ENCODE data around the gene SETD4. TPM values are rescaled to one million over a fixed set of nuclear protein-coding genes. Genes with fewer than 3 reads are reported as not detected.

SETD4 gene
- total RNA-seq, 8 experiments from 2014 or later, result 12.8 to 28.1 (median 20.5) TPM

- Histone ChIP-seq H3K4me3 (no peak overlapping the region), H3K27ac (no peak overlapping the region), H3K4me1 (replicated peaks in 1 of 2) (no peaks in the 10 kb centered on the region)
- ATAC-seq (replicated peaks in 6 of 8), result no peak
- 23 to 79% (median 70%) methylated on average over 1 to 3 of the region's 3 CpGs; no CpG with 5 or more reads in 3 of the 10 experiments for WGBS, 10 experiments
- in situ Hi-C loops (cut with MboI; ENCODE audit: low pct_unique_long_range_greater_than_20kb in 2 of 9, low sequenced_read_pairs in 9 of 9, unreplicated experiment in 9 of 9), result no loop called here
These were observed 12.9 kb upstream of the SETD4 start for GRCh38 chr21:36073181-36073580.

GRCh38 chr21:36072453-36073162 is 12.3 kb upstream of the SETD4 start:
- Histone ChIP-seq H3K27ac (no peak overlapping the region), H3K4me1 (replicated peaks in 1 of 2) (no peaks in the 10 kb centered on the region), H3K4me3 (no peak overlapping the region)
- no peak for ATAC-seq (replicated peaks in 6 of 8)
- WGBS, 10 experiments, result 90 to 100% (median 98%) methylated on average over 1 to 7 of the region's 12 CpGs; no CpG with 5 or more reads in 2 of the 10 experiments
- in situ Hi-C loops (cut with MboI; ENCODE audit: low pct_unique_long_range_greater_than_20kb in 2 of 9, low sequenced_read_pairs in 9 of 9, unreplicated experiment in 9 of 9), result no loop called here

GRCh38 chr21:36070999-36071398 is 10.7 kb upstream of the SETD4 start:
- in situ Hi-C loops (cut with MboI; ENCODE audit: low pct_unique_long_range_greater_than_20kb in 2 of 9, low sequenced_read_pairs in 9 of 9, unreplicated experiment in 9 of 9), result no loop called here
- Histone ChIP-seq H3K27ac (no peak overlapping the region), H3K4me3 (no peak overlapping the region), H3K4me1 (replicated peaks in 1 of 2) (no peaks in the 10 kb centered on the region)
- no peak for ATAC-seq (replicated peaks in 6 of 8)
- WGBS, 10 experiments, result 69 to 100% (median 86%) methylated on average over 1 to 4 of the region's 7 CpGs; no CpG with 5 or more reads in 2 of the 10 experiments

GRCh38 chr21:36069713-36070583 is 9.6 kb upstream of the SETD4 start, which contains the start of gene CBR1:
TSS of gene CBR1 (plus strand) at chr21:36070024. CDS start at chr21:36070116, 92 bp downstream.
- Histone ChIP-seq H3K4me1 (replicated peaks in 1 of 2) (no peaks in the 10 kb centered on the region), H3K27ac (peak within 1 kb of the TSS; percentile 47 to 78), H3K4me3 (peak within 1 kb of the TSS; percentile 41 to 64 (median 49))
- in situ Hi-C loops (cut with MboI; ENCODE audit: low pct_unique_long_range_greater_than_20kb in 2 of 9, low sequenced_read_pairs in 9 of 9, unreplicated experiment in 9 of 9), result no loop called here
- 0 to 10% (median 3%) methylated on average over 3 to 28 of the region's 71 CpGs; no CpG with 5 or more reads in 2 of the 10 experiments for WGBS, 10 experiments
- peak; percentile 95 to 97 (median 96) for ATAC-seq (replicated peaks in 6 of 8)

- ATAC-seq (replicated peaks in 6 of 8), result no peak
- Histone ChIP-seq H3K27ac (no peak overlapping the region), H3K4me3 (no peak overlapping the region), H3K4me1 (replicated peaks in 1 of 2) (no peaks in the 10 kb centered on the region)
- in situ Hi-C loops (cut with MboI; ENCODE audit: low pct_unique_long_range_greater_than_20kb in 2 of 9, low sequenced_read_pairs in 9 of 9, unreplicated experiment in 9 of 9), result no loop called here
- 25 to 100% (median 92%) methylated on average over 1 to 2 of the region's 5 CpGs; no CpG with 5 or more reads in 3 of the 10 experiments for WGBS, 10 experiments
These were observed 8.5 kb upstream of the SETD4 start for GRCh38 chr21:36068748-36069398.

- Histone ChIP-seq H3K4me1 (replicated peaks in 1 of 2) (peaks cover 0 to 4% of the 10 kb centered on the region in 2 donors), H3K27ac (no peak overlapping the region), H3K4me3 (no peak overlapping the region)
- no peak for ATAC-seq (replicated peaks in 6 of 8)
- WGBS, 10 experiments, result 57 to 100% (median 82%) methylated on average over 1 to 3 of the region's 3 CpGs; no CpG with 5 or more reads in 2 of the 10 experiments
- in situ Hi-C loops (cut with MboI; ENCODE audit: low pct_unique_long_range_greater_than_20kb in 2 of 9, low sequenced_read_pairs in 9 of 9, unreplicated experiment in 9 of 9), result no loop called here
These were observed 5.2 kb upstream of the SETD4 start for GRCh38 chr21:36065497-36066036.

GRCh38 chr21:36064085-36064460 is 3.7 kb upstream of the SETD4 start:
- Histone ChIP-seq H3K27ac (no peak overlapping the region), H3K4me1 (replicated peaks in 1 of 2) (peaks cover 3 to 6% of the 10 kb centered on the region in 2 donors), H3K4me3 (no peak overlapping the region)
- 0 to 96% (median 64%) methylated on average over 1 to 4 of the region's 4 CpGs; no CpG with 5 or more reads in 3 of the 10 experiments for WGBS, 10 experiments
- in situ Hi-C loops (cut with MboI; ENCODE audit: low pct_unique_long_range_greater_than_20kb in 2 of 9, low sequenced_read_pairs in 9 of 9, unreplicated experiment in 9 of 9), result no loop called here
- ATAC-seq (replicated peaks in 6 of 8), result no peak

GRCh38 chr21:36063375-36064084 is 3.2 kb upstream of the SETD4 start:
- WGBS, 10 experiments, result 80 to 100% (median 91%) methylated on average over 1 to 12 of the region's 14 CpGs
- in situ Hi-C loops (cut with MboI; ENCODE audit: low pct_unique_long_range_greater_than_20kb in 2 of 9, low sequenced_read_pairs in 9 of 9, unreplicated experiment in 9 of 9), result no loop called here
- Histone ChIP-seq H3K4me3 (no peak overlapping the region), H3K27ac (no peak overlapping the region), H3K4me1 (replicated peaks in 1 of 2) (peaks cover 5 to 11% of the 10 kb centered on the region in 2 donors)
- ATAC-seq (replicated peaks in 6 of 8), result no peak

- WGBS, 10 experiments, result 60 to 100% (median 91%) methylated on average over 1 to 2 of the region's 2 CpGs; no CpG with 5 or more reads in 2 of the 10 experiments
- in situ Hi-C loops (cut with MboI; ENCODE audit: low pct_unique_long_range_greater_than_20kb in 2 of 9, low sequenced_read_pairs in 9 of 9, unreplicated experiment in 9 of 9), result no loop called here
- Histone ChIP-seq H3K4me1 (replicated peaks in 1 of 2) (peaks cover 5 to 11% of the 10 kb centered on the region in 2 donors), H3K27ac (no peak overlapping the region), H3K4me3 (no peak overlapping the region)
- ATAC-seq (replicated peaks in 6 of 8), result no peak
These were observed 1.1 kb upstream of the SETD4 start for GRCh38 chr21:36061445-36061844.

GRCh38 chr21:36059823-36060158 is 535 bp downstream of the SETD4 start:
- Histone ChIP-seq H3K27ac (peak overlapping the region; percentile 83 to 89), H3K4me3 (peak overlapping the region; percentile 48 to 80 (median 63)), H3K4me1 (replicated peaks in 1 of 2) (peaks cover 5 to 11% of the 10 kb centered on the region in 2 donors)
- 0 to 14% (median 1%) methylated on average over 1 to 16 of the region's 34 CpGs; no CpG with 5 or more reads in 3 of the 10 experiments for WGBS, 10 experiments
- in situ Hi-C loops (cut with MboI; ENCODE audit: low pct_unique_long_range_greater_than_20kb in 2 of 9, low sequenced_read_pairs in 9 of 9, unreplicated experiment in 9 of 9), result loop anchor here in 1 of 9 experiments (10.0 kb wide), 1 partner anchor 55 kb away; no protein-coding TSS in a partner anchor
- ATAC-seq (replicated peaks in 6 of 8), result peak; percentile 54 to 71 (median 66)

- 48 to 100% (median 100%) methylated on average over 1 to 3 of the region's 3 CpGs; no CpG with 5 or more reads in 3 of the 10 experiments for WGBS, 10 experiments
- no peak for ATAC-seq (replicated peaks in 6 of 8)
- no peak overlapping the region for H3K4me3 ChIP-seq
- in situ Hi-C loops (cut with MboI; ENCODE audit: low pct_unique_long_range_greater_than_20kb in 2 of 9, low sequenced_read_pairs in 9 of 9, unreplicated experiment in 9 of 9), result loop anchor here in 1 of 9 experiments (10.0 kb wide), 1 partner anchor 59 kb away; no protein-coding TSS in a partner anchor
- no peak overlapping the region for H3K27ac ChIP-seq
- H3K4me1 ChIP-seq (replicated peaks in 1 of 2), result peaks cover 5 to 7% of the 10 kb centered on the region in 2 donors
These were observed 4.8 kb downstream of the SETD4 start for GRCh38 chr21:36055551-36055950.

GRCh38 chr21:36053715-36054062 is 6.6 kb downstream of the SETD4 start:
- in situ Hi-C loops (cut with MboI; ENCODE audit: low pct_unique_long_range_greater_than_20kb in 2 of 9, low sequenced_read_pairs in 9 of 9, unreplicated experiment in 9 of 9), result loop anchor here in 1 of 9 experiments (10.0 kb wide), 1 partner anchor 61 kb away; no protein-coding TSS in a partner anchor
- no peak overlapping the region for H3K27ac ChIP-seq
- H3K4me3 ChIP-seq, result no peak overlapping the region
- ATAC-seq (replicated peaks in 6 of 8), result no peak
- peaks cover 0 to under 1% of the 10 kb centered on the region in 2 donors for H3K4me1 ChIP-seq (replicated peaks in 1 of 2)
- 100% methylated on average over 1 to 2 of the region's 3 CpGs; no CpG with 5 or more reads in 4 of the 10 experiments for WGBS, 10 experiments

All from motor neuron (in vitro differentiated cells).